Skeletal muscle cell (primary cell): Measurements from ENCODE around the gene MAP3K6.
"Not testable (repeated sequence)": the region's sequence is repeated elsewhere in the genome, so short reads cannot be mapped to it uniquely, and the experiment has no call there.

Experiments
- DNase-seq: peaks from one replicate; pipeline ENCODE4 v3.0.0-alpha.2; 2010; ENCODE audit warnings: low read depth
- H3K4me3 ChIP-seq: 2 replicates; pipeline ENCODE4 v1.5.1; 2011; ENCODE audit warnings: low read depth, mild to moderate bottlenecking, control low read depth, low read length, moderate library complexity

MAP3K6 gene

GRCh38 chr1:27366411-27367159 lies at the start of gene MAP3K6:
Gene MAP3K6, minus strand, starts transcription at chr1:27366961. Its CDS starts 364 bp downstream, at chr1:27366597.
- DNase-seq = no peak
- H3K4me3 ChIP-seq = peak within 1 kb of the TSS; percentile 60

GRCh38 chr1:27414091-27414490 lies 47.3 kb upstream of the MAP3K6 start:
- H3K4me3 ChIP-seq = no peak overlapping the region
- DNase-seq = no peak

GRCh38 chr1:27413004-27413403 lies 46.2 kb upstream of the MAP3K6 start:
- DNase-seq = no peak
- no peak overlapping the region for H3K4me3 ChIP-seq

GRCh38 chr1:27412502-27412901 lies 45.7 kb upstream of the MAP3K6 start:
- no peak for DNase-seq
- H3K4me3 ChIP-seq = no peak overlapping the region

- H3K4me3 ChIP-seq = no peak overlapping the region
- no peak for DNase-seq
These were observed 43.9 kb upstream of the MAP3K6 start for GRCh38 chr1:27410709-27411108.

GRCh38 chr1:27409669-27410068 lies 42.9 kb upstream of the MAP3K6 start:
- H3K4me3 ChIP-seq = no peak overlapping the region
- no peak for DNase-seq

- no peak for DNase-seq
- no peak overlapping the region for H3K4me3 ChIP-seq
These were observed 41.4 kb upstream of the MAP3K6 start for GRCh38 chr1:27408151-27408550.

- not testable (repeated sequence) for H3K4me3 ChIP-seq, DNase-seq
These were observed 40.0 kb upstream of the MAP3K6 start for GRCh38 chr1:27406791-27407190.

- no peak for DNase-seq
- no peak overlapping the region for H3K4me3 ChIP-seq
These were observed 39.6 kb upstream of the MAP3K6 start for GRCh38 chr1:27406362-27406680.

- not testable (repeated sequence) for DNase-seq, H3K4me3 ChIP-seq
These were observed 39.0 kb upstream of the MAP3K6 start for GRCh38 chr1:27405598-27406361.

- peak; percentile 56 for DNase-seq
- H3K4me3 ChIP-seq = no peak overlapping the region
These were observed 38.3 kb upstream of the MAP3K6 start for GRCh38 chr1:27405074-27405473.

- no peak for DNase-seq
- H3K4me3 ChIP-seq = no peak overlapping the region
These were observed 37.2 kb upstream of the MAP3K6 start for GRCh38 chr1:27403931-27404330.

- peak; percentile 60 for DNase-seq
- H3K4me3 ChIP-seq = no peak overlapping the region
These were observed 36.4 kb upstream of the MAP3K6 start for GRCh38 chr1:27403065-27403726.

GRCh38 chr1:27402349-27402754 lies 35.6 kb upstream of the MAP3K6 start:
- DNase-seq = no peak
- no peak overlapping the region for H3K4me3 ChIP-seq

- DNase-seq = no peak
- no peak overlapping the region for H3K4me3 ChIP-seq
These were observed 34.2 kb upstream of the MAP3K6 start for GRCh38 chr1:27400963-27401341.

- H3K4me3 ChIP-seq = no peak overlapping the region
- DNase-seq = no peak
These were observed 33.6 kb upstream of the MAP3K6 start for GRCh38 chr1:27400082-27400962.

- DNase-seq = no peak
- H3K4me3 ChIP-seq = no peak overlapping the region
These were observed 32.7 kb upstream of the MAP3K6 start for GRCh38 chr1:27399251-27400025.

GRCh38 chr1:27398405-27399149 lies 31.8 kb upstream of the MAP3K6 start:
- no peak for DNase-seq
- H3K4me3 ChIP-seq = no peak overlapping the region
